HG03521 (cell line): Measurements from ENCODE around the gene ANKRD60.

Source experiments
- ATAC-seq: cut with Tn5 transposase; IDR thresholded peaks from one replicate; pipeline ENCODE4 v1.9.1; 2021; ENCODE audit warnings: mild to moderate bottlenecking, moderate library complexity; ENCODE audit not compliant: unreplicated experiment

Gene ANKRD60

GRCh38 chr20:58228484-58229197, at the start of gene ANKRD60:
TSS of gene ANKRD60 (minus strand) at chr20:58228653. CDS start at chr20:58228653, 0 bp downstream.
- ATAC-seq: no peak

GRCh38 chr20:58277578-58278472, 49.4 kb upstream of the ANKRD60 start:
- ATAC-seq: no peak

- ATAC-seq: no peak
Measured at GRCh38 chr20:58277107-58277506, 48.7 kb upstream of the ANKRD60 start.

GRCh38 chr20:58274384-58274783, 45.9 kb upstream of the ANKRD60 start:
- ATAC-seq: no peak

GRCh38 chr20:58271606-58272351, 43.3 kb upstream of the ANKRD60 start:
- ATAC-seq: no peak

GRCh38 chr20:58268936-58269619, 40.6 kb upstream of the ANKRD60 start:
- ATAC-seq: no peak

- no peak for ATAC-seq
Measured at GRCh38 chr20:58268421-58268821, 40.0 kb upstream of the ANKRD60 start.

- no peak for ATAC-seq
Measured at GRCh38 chr20:58267389-58268215, 39.1 kb upstream of the ANKRD60 start.

- no peak for ATAC-seq
Measured at GRCh38 chr20:58264271-58264670, 35.8 kb upstream of the ANKRD60 start.

GRCh38 chr20:58261660-58262059, 33.2 kb upstream of the ANKRD60 start:
- ATAC-seq: no peak

GRCh38 chr20:58260006-58260405, 31.6 kb upstream of the ANKRD60 start:
- no peak for ATAC-seq

GRCh38 chr20:58256842-58257241, 28.4 kb upstream of the ANKRD60 start:
- ATAC-seq: no peak

- no peak for ATAC-seq
Measured at GRCh38 chr20:58256307-58256706, 27.9 kb upstream of the ANKRD60 start.

- no peak for ATAC-seq
Measured at GRCh38 chr20:58254890-58255289, 26.4 kb upstream of the ANKRD60 start.

- no peak for ATAC-seq
Measured at GRCh38 chr20:58251979-58252591, 23.6 kb upstream of the ANKRD60 start.

- no peak for ATAC-seq
Measured at GRCh38 chr20:58251348-58251978, 23.0 kb upstream of the ANKRD60 start.

GRCh38 chr20:58246346-58246745, 17.9 kb upstream of the ANKRD60 start:
- ATAC-seq: no peak

GRCh38 chr20:58245931-58246330, 17.5 kb upstream of the ANKRD60 start:
- no peak for ATAC-seq
